Measurements from ENCODE around the gene ZFAND3. TPM values are rescaled to one million over a fixed set of nuclear protein-coding genes. Genes with fewer than 3 reads are reported as not detected.

The ZFAND3 gene
- total RNA-seq, 1 experiment from 2014 or later: 107 TPM

- Mint-ChIP-seq H3K27me3 (ENCODE audit: insufficient read depth, unreplicated experiment) (no peaks in the 10 kb centered on the region), H3K9me3 (ENCODE audit: unreplicated experiment) (no peaks in the 10 kb centered on the region), H3K27ac (ENCODE audit: unreplicated experiment) (no peak overlapping the region), H3K36me3 (ENCODE audit: insufficient read depth, unreplicated experiment) (peaks cover 6% of the 10 kb centered on the region), H3K4me1 (ENCODE audit: low read depth, unreplicated experiment) (peaks cover 12% of the 10 kb centered on the region), H3K4me3 (ENCODE audit: unreplicated experiment) (no peak overlapping the region)
- Histone ChIP-seq H3K4me1 (peaks cover 32% of the 10 kb centered on the region), H3K27me3 (replicated peaks; ENCODE audit: control insufficient read depth, insufficient read depth, low read length) (no peaks in the 10 kb centered on the region), H3K4me3 (ENCODE audit: low read depth, low read length) (no peak overlapping the region), H3K9me3 (no peaks in the 10 kb centered on the region), H3K36me3 (ENCODE audit: control insufficient read depth, insufficient read depth, low read length) (no peaks in the 10 kb centered on the region; the same call in 1 of the 2 replicates)
- CTCF ChIA-PET: interaction anchor here (2.1 kb wide), 1 partner anchor 35 kb away, joined by 7 read pairs; no protein-coding TSS in a partner anchor
- no TSS peak for BruUV-seq (replicated peaks)
- POLR2A ChIA-PET: no interaction called here
- TF ChIP-seq CTCF (IDR thresholded peaks at IDR 0.05; ENCODE audit: insufficient read depth in 1 of 2, low read depth in 1 of 2, low read length in 1 of 2, severe bottlenecking in 1 of 2, unreplicated experiment in 1 of 2): no peak
- intact Hi-C loops (cut with micrococcal nuclease; ENCODE audit: unreplicated experiment): no loop called here
- no peak for DNase-seq
These were observed 6.7 kb downstream of the ZFAND3 start for GRCh38 chr6:37826188-37826587.

- peaks cover 24% of the 10 kb centered on the region for H3K4me1 ChIP-seq
- ChIA-PET POLR2A (interaction anchor here (0.6 kb wide), 1 partner anchor 294 kb away, joined by 3 read pairs; no protein-coding TSS in a partner anchor), CTCF (interaction anchor here (2.1 kb wide), 1 partner anchor 36 kb away, joined by 7 read pairs; no protein-coding TSS in a partner anchor)
- no peak overlapping the region for H3K4me3 Mint-ChIP-seq (ENCODE audit: unreplicated experiment)
- TF ChIP-seq CTCF (IDR thresholded peaks at IDR 0.05; ENCODE audit: insufficient read depth in 1 of 2, low read depth in 1 of 2, low read length in 1 of 2, severe bottlenecking in 1 of 2, unreplicated experiment in 1 of 2): no peak
- peaks cover 6% of the 10 kb centered on the region for H3K36me3 Mint-ChIP-seq (ENCODE audit: insufficient read depth, unreplicated experiment)
- intact Hi-C loops (cut with micrococcal nuclease; ENCODE audit: unreplicated experiment): no loop called here
- no peak overlapping the region for H3K27ac Mint-ChIP-seq (ENCODE audit: unreplicated experiment)
- DNase-seq: no peak
- H3K9me3 ChIP-seq: no peaks in the 10 kb centered on the region
- no peaks in the 10 kb centered on the region for H3K27me3 ChIP-seq (replicated peaks; ENCODE audit: control insufficient read depth, insufficient read depth, low read length)
- BruUV-seq (replicated peaks): no TSS peak
- H3K9me3 Mint-ChIP-seq (ENCODE audit: unreplicated experiment): no peaks in the 10 kb centered on the region
- H3K27me3 Mint-ChIP-seq (ENCODE audit: insufficient read depth, unreplicated experiment): no peaks in the 10 kb centered on the region
- no peak overlapping the region for H3K4me3 ChIP-seq (ENCODE audit: low read depth, low read length)
- peaks cover 12% of the 10 kb centered on the region for H3K4me1 Mint-ChIP-seq (ENCODE audit: low read depth, unreplicated experiment)
- no peaks in the 10 kb centered on the region for H3K36me3 ChIP-seq (ENCODE audit: control insufficient read depth, insufficient read depth, low read length)
These were observed 7.5 kb downstream of the ZFAND3 start for GRCh38 chr6:37826993-37827392.

- Mint-ChIP-seq H3K27me3 (ENCODE audit: insufficient read depth, unreplicated experiment) (no peaks in the 10 kb centered on the region), H3K9me3 (ENCODE audit: unreplicated experiment) (no peaks in the 10 kb centered on the region), H3K36me3 (ENCODE audit: insufficient read depth, unreplicated experiment) (peaks cover 8% of the 10 kb centered on the region), H3K4me1 (ENCODE audit: low read depth, unreplicated experiment) (peaks cover 6% of the 10 kb centered on the region), H3K27ac (ENCODE audit: unreplicated experiment) (no peak overlapping the region), H3K4me3 (ENCODE audit: unreplicated experiment) (no peak overlapping the region)
- TF ChIP-seq CTCF (IDR thresholded peaks at IDR 0.05; ENCODE audit: insufficient read depth in 1 of 2, low read depth in 1 of 2, low read length in 1 of 2, severe bottlenecking in 1 of 2, unreplicated experiment in 1 of 2): no peak
- CTCF ChIA-PET: interaction anchor here (2.1 kb wide), 1 partner anchor 37 kb away, joined by 7 read pairs; no protein-coding TSS in a partner anchor
- Histone ChIP-seq H3K36me3 (ENCODE audit: control insufficient read depth, insufficient read depth, low read length) (no peaks in the 10 kb centered on the region), H3K4me3 (ENCODE audit: low read depth, low read length) (no peak overlapping the region), H3K4me1 (peaks cover 17% of the 10 kb centered on the region), H3K27me3 (replicated peaks; ENCODE audit: control insufficient read depth, insufficient read depth, low read length) (no peaks in the 10 kb centered on the region), H3K9me3 (no peaks in the 10 kb centered on the region)
- no TSS peak for BruUV-seq (replicated peaks)
- DNase-seq: no peak
- intact Hi-C loops (cut with micrococcal nuclease; ENCODE audit: unreplicated experiment): no loop called here
- POLR2A ChIA-PET: interaction anchor here (0.5 kb wide), 1 partner anchor 16 kb away, joined by 3 read pairs; no protein-coding TSS in a partner anchor
These were observed 8.2 kb downstream of the ZFAND3 start for GRCh38 chr6:37827603-37828265.

Data from Caco-2 (cell line).